Activated naive CD4-positive, alpha-beta T cell treated with anti-CD3 and anti-CD28 coated beads, Interleukin-2, amount 10 ng/mL, durations not matched to agents 7 days and 5 days (primary cell): ENCODE results near the gene INTS6L.
"Not testable (repeated sequence)": the region's sequence is repeated elsewhere in the genome, so short reads cannot be mapped to it uniquely, and the experiment has no call there.

Experiments used
- CTCF ChIA-PET: fragments of 350-600 bp; sonication (Branson Sonifier 250); formaldehyde crosslinking; loops from one replicate; lab custom pipeline; 2021; ENCODE audit warnings: antibody characterized with exemption; lab: Charles Lee
- DNase-seq: peaks from one replicate; pipeline ENCODE4 v3.0.0-alpha.2; 2020
- H3K27ac Mint-ChIP-seq: one replicate; pipeline ENCODE4 v1.8.0; 2021; ENCODE audit warnings: mild to moderate bottlenecking, moderate library complexity, mixed read lengths
- H3K27me3 Mint-ChIP-seq: one replicate; pipeline ENCODE4 v1.8.0; 2021; ENCODE audit warnings: mild to moderate bottlenecking, mixed read lengths
- H3K36me3 Mint-ChIP-seq: one replicate; pipeline ENCODE4 v1.8.0; 2021; ENCODE audit warnings: mixed read lengths
- H3K4me1 Mint-ChIP-seq: one replicate; pipeline ENCODE4 v1.8.0; 2021; ENCODE audit warnings: mixed read lengths
- H3K4me3 Mint-ChIP-seq: one replicate; pipeline ENCODE4 v1.8.0; 2021; ENCODE audit warnings: mild to moderate bottlenecking, moderate library complexity, mixed read lengths
- H3K9me3 Mint-ChIP-seq: one replicate; pipeline ENCODE4 v1.8.0; 2021; ENCODE audit warnings: mixed read lengths

INTS6L gene

GRCh38 chrX:135595543-135595942 lies 75.1 kb downstream of the INTS6L start:
- H3K9me3 Mint-ChIP-seq: no peaks in the 10 kb centered on the region
- no peaks in the 10 kb centered on the region for H3K4me1 Mint-ChIP-seq
- DNase-seq: no peak
- CTCF ChIA-PET: interaction anchor here (1.1 to 1.9 kb wide), 2 partner anchors 111 to 115 kb away, joined by 3 to 5 read pairs; no protein-coding TSS in a partner anchor
- H3K4me3 Mint-ChIP-seq: no peak overlapping the region
- H3K27ac Mint-ChIP-seq: no peak overlapping the region
- H3K36me3 Mint-ChIP-seq: no peaks in the 10 kb centered on the region
- peaks cover 12% of the 10 kb centered on the region for H3K27me3 Mint-ChIP-seq

GRCh38 chrX:135596495-135596894 lies 76.0 kb downstream of the INTS6L start:
- DNase-seq: peak; percentile 56
- no peak overlapping the region for H3K4me3 Mint-ChIP-seq
- CTCF ChIA-PET: interaction anchor here (1.9 kb wide), 1 partner anchor 116 kb away, joined by 5 read pairs; no protein-coding TSS in a partner anchor
- no peak overlapping the region for H3K27ac Mint-ChIP-seq
- H3K27me3 Mint-ChIP-seq: peaks cover 10% of the 10 kb centered on the region
- no peaks in the 10 kb centered on the region for H3K9me3 Mint-ChIP-seq
- H3K4me1 Mint-ChIP-seq: no peaks in the 10 kb centered on the region
- no peaks in the 10 kb centered on the region for H3K36me3 Mint-ChIP-seq

DNA sequence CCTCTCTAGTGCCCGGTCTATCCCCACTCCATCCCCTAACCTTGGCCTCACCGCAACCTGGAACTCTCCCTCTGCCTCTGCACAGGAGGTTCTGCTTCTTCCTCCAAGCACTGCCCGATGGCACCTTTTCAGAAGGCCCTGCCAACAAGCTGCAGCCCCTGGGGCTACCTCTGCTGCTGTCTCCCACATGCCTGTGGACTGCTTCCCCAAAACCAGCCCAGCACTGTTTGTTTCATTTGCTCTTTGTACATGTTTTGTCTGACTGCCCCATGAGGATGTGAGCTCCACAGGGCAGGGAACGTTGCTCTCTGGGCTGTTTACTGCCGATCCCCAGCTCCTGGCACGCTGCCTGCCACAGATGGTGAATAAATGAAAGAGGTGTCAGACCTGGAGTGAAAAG lies 85.4 kb downstream of the INTS6L start:
- H3K27ac Mint-ChIP-seq: no peak overlapping the region
- no peak overlapping the region for H3K4me3 Mint-ChIP-seq

DNA sequence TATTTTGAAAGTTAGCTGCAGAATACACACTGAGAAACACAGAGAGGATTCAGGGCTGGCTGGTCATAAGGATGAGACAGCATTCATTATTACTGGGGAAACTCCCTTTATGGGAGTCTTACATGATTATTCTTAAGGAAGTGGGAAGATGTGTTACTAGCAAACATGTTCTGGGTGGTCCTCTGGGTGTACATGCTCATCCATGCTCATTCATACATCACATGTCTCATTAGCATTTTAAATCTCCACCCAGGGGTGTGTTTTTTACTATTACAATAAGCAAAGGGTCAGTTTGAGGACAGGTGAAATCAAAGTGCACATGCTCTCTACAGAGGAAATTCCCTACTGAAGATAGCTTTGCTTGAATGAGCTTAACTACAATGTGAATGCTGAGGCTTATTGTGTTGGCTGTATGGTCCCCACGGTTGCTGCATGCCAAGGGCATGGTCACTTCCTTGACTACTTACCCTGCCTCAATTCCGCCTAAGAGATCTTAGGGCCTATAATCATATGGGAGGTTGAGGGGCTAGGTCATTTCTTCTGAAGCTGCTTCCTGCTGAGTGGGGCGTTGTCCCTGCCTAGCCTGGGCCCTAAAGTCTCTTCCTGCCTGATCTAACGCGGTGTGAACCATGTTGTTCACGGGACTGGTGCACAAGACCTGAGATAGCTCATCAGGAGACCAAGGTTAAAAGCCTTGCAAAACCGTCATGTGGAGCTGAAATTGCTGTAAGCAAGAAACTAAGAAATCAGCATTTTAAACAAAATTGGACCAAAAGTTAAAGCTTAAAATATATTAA lies 104.1 kb downstream of the INTS6L start:
- H3K36me3 Mint-ChIP-seq, H3K27ac Mint-ChIP-seq, CTCF ChIA-PET, H3K4me3 Mint-ChIP-seq, DNase-seq, H3K9me3 Mint-ChIP-seq, H3K27me3 Mint-ChIP-seq, H3K4me1 Mint-ChIP-seq: not testable (repeated sequence)

More for the DNA sequence above, 85.4 kb downstream of the INTS6L start:
- Mint-ChIP-seq H3K36me3 (no peaks in the 10 kb centered on the region), H3K9me3 (no peaks in the 10 kb centered on the region), H3K4me1 (no peaks in the 10 kb centered on the region), H3K27me3 (no peaks in the 10 kb centered on the region)
- no peak for DNase-seq
- CTCF ChIA-PET: no interaction called here

GRCh38 chrX:135625995-135626394 lies 105.5 kb downstream of the INTS6L start:
- no peak overlapping the region for H3K27ac Mint-ChIP-seq
- no peaks in the 10 kb centered on the region for H3K4me1 Mint-ChIP-seq
- H3K27me3 Mint-ChIP-seq: no peaks in the 10 kb centered on the region
- DNase-seq: no peak
- H3K4me3 Mint-ChIP-seq: no peak overlapping the region
- H3K36me3 Mint-ChIP-seq: no peaks in the 10 kb centered on the region
- H3K9me3 Mint-ChIP-seq: no peaks in the 10 kb centered on the region
- CTCF ChIA-PET: interaction anchor here (0.8 kb wide), 1 partner anchor 12 kb away, joined by 3 read pairs; no protein-coding TSS in a partner anchor

DNA sequence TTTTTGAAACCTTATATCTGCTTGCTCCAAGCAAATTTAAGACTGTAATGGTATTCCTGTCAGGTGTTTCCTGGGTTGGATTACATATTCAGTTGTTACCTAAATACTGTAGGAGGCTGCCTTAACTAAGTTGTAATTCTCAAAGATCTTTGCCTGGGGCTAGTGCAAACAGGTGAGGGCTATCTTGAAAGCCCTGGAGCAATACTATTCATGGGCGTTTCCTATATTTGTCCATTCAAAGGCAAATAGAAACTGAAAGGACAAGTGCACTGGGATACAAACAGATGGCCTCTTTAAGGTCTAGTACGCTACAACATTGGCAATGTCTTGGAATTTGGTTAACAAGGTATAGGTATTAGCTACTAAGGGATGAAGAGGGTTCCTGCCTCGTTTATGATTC lies 108.9 kb downstream of the INTS6L start:
- no peak overlapping the region for H3K27ac Mint-ChIP-seq
- DNase-seq: no peak
- H3K4me3 Mint-ChIP-seq: no peak overlapping the region
- H3K36me3 Mint-ChIP-seq: no peaks in the 10 kb centered on the region
- no peaks in the 10 kb centered on the region for H3K4me1 Mint-ChIP-seq
- no peaks in the 10 kb centered on the region for H3K27me3 Mint-ChIP-seq
- no peaks in the 10 kb centered on the region for H3K9me3 Mint-ChIP-seq
- CTCF ChIA-PET: no interaction called here
